Psoas muscle (tissue), 8 donors: ENCODE results near the gene AKAP9. TPM values are rescaled to one million over a fixed set of nuclear protein-coding genes. Genes with fewer than 3 reads are reported as not detected.

Source experiments
- ATAC-seq, 4 donors: fragments of 200-7000 bp; cut with Tn5 transposase; one replicate each; pipeline ENCODE4 v1.9.1; 2020; ENCODE audit warnings: moderate library complexity in 3 of 4, mild to moderate bottlenecking in 2 of 4
- DNase-seq, 2 donors: peaks; one replicate each; pipeline ENCODE4 v3.0.0-alpha.2; 2020
- H3K27ac ChIP-seq: fragments of 200-600 bp; one replicate; pipeline ENCODE4 v1.8.0; 2022
- H3K27me3 ChIP-seq, 3 donors: fragments of 200-600 bp in 1 of 3; one replicate each; pipeline versions ENCODE4 v1.6.1 to v1.8.0; 2013 to 2022; ENCODE audit warnings: low read length in 2 of 3, mild to moderate bottlenecking in 2 of 3, moderate library complexity in 1 of 3; ENCODE audit not compliant: insufficient read depth in 3 of 3
- H3K36me3 ChIP-seq, 2 donors: fragments of 200-600 bp in 1 of 2; one replicate each; pipeline versions ENCODE4 v1.6.1 to v1.8.0; 2013 to 2022; ENCODE audit warnings: low read depth in 1 of 2, mild to moderate bottlenecking in 1 of 2, moderate library complexity in 1 of 2; ENCODE audit not compliant: insufficient read depth in 1 of 2
- H3K4me1 ChIP-seq: fragments of 200-600 bp; one replicate; pipeline ENCODE4 v1.8.0; 2022
- H3K4me3 ChIP-seq: fragments of 200-600 bp; one replicate; pipeline ENCODE4 v1.8.0; 2022; ENCODE audit warnings: mild to moderate bottlenecking
- H3K9me3 ChIP-seq: fragments of 200-600 bp; one replicate; pipeline ENCODE4 v1.8.0; 2022
- CTCF ChIP-seq: fragments of 200-600 bp; IDR thresholded peaks from one replicate; pipeline ENCODE4 v1.8.0; 2022; ENCODE audit warnings: antibody characterized with exemption
- WGBS, 3 donors: extraction: QIAGEN DNeasy Blood & Tissue Kit; methylation state at CpG; one replicate each; pipeline versions ENCODE4 v1.1.6 to v1.1.7; 2013; 5-methylcytosine and 5-hydroxymethylcytosine counted together
- intact Hi-C, 2 donors: fragments of 100-400 bp; cut with DNase I; formaldehyde crosslinking; loops; one replicate each; pipeline versions ENCODE4 v1.11.0 to v1.14.2; 2022
- polyA plus RNA-seq, 3 donors: library from polyadenylated mRNA; stranded (reverse); fragments of 200-250 nt; gene quantifications; one replicate each; pipeline ENCODE4 v1.2.3, GENCODE V29; 2013
- total RNA-seq, 4 donors: library from RNA; stranded (reverse); fragmentation: NEBNext Ultra II Directional in 2 of 4; extraction: Animal tissue kit (Norgen Biotek cat#: 25700) in 2 of 4; gene quantifications; one replicate each; pipeline versions ENCODE4 v1.2.1 to v1.2.4, GENCODE V29; 2021 to 2023
- donor health status: healthy with polysubstance abuse.
- donor health status: DM: no; HTN: no; CAD: no; lungs with moderate emphysema.
- donor health status: Bipolar disorder and iron deficiency.
- donor health status: healthy.
- donor health status: DM: yes; HTN: yes; CAD: no.
- donor health status: DM: no; HTN: no; CAD: no.
- donor health status: DM: no; HTN: no; CAD: no.
- donor health status: DM: yes; HTN: yes; CAD: no.

AKAP9 gene
- total and polyA plus RNA-seq, 7 donors = 6.0 to 44.4 (median 24.6) TPM

- intact Hi-C loops = no loop called here
- 99 to 100% (median 100%) methylated on average over 1 of the region's 1 CpG for WGBS, 3 donors
- Histone ChIP-seq H3K9me3 (no peaks in the 10 kb centered on the region), H3K27me3 (no peaks in the 10 kb centered on the region), H3K4me1 (no peaks in the 10 kb centered on the region), H3K4me3 (no peak overlapping the region), H3K36me3 (peaks cover 0 to 48% of the 10 kb centered on the region in 2 donors), H3K27ac (no peak overlapping the region)
- TF ChIP-seq CTCF = no peak
- DNase-seq (no peak), ATAC-seq (no peak)
Observed at GRCh38 chr7:92035576-92035975, 94.9 kb downstream of the AKAP9 start.

- TF ChIP-seq CTCF = no peak
- no peaks in the 10 kb centered on the region for H3K27me3 ChIP-seq
- H3K36me3 ChIP-seq = peaks cover 0 to 38% of the 10 kb centered on the region in 2 donors
- H3K4me3 ChIP-seq = no peak overlapping the region
- intact Hi-C loops = no loop called here
- no peaks in the 10 kb centered on the region for H3K9me3 ChIP-seq
- peaks cover 25% of the 10 kb centered on the region for H3K4me1 ChIP-seq
- WGBS, 3 donors = 92 to 98% (median 97%) methylated on average over 1 of the region's 1 CpG
- no peak overlapping the region for H3K27ac ChIP-seq
- no peak for DNase-seq
- ATAC-seq = no peak
Observed at GRCh38 chr7:92039900-92040299, 99.2 kb downstream of the AKAP9 start.

GRCh38 chr7:92042056-92042737, 101.5 kb downstream of the AKAP9 start:
- DNase-seq (no peak), ATAC-seq (no peak)
- no peak overlapping the region for H3K4me3 ChIP-seq
- H3K27ac ChIP-seq = peak overlapping the region; percentile 84
- no peak for TF ChIP-seq CTCF
- 71 to 88% (median 75%) methylated on average over 4 of the region's 4 CpGs for WGBS, 3 donors
- no peaks in the 10 kb centered on the region for H3K9me3 ChIP-seq
- intact Hi-C loops = no loop called here
- H3K27me3 ChIP-seq = no peaks in the 10 kb centered on the region
- H3K36me3 ChIP-seq = peaks cover 0 to 60% of the 10 kb centered on the region in 2 donors
- peaks cover 28% of the 10 kb centered on the region for H3K4me1 ChIP-seq

DNA sequence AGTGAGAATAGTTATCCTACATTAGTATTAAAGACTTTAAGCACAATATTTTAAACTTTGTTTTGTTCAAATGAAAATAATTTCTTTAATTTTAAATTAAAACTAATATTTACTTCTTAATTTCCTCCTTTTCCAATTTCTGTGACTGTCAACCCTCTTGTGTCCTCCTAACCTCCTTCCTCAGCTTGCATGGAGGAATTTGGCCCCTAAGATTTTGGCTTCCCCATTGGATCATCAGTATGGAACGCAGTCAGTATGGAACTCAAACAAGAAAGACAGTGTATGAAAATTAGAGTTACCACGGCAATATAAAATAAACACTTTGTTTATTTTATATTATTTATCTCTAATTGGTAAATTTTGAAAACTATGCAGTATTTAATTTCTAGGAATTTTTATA, 102.4 kb downstream of the AKAP9 start:
- no peaks in the 10 kb centered on the region for H3K27me3 ChIP-seq
- H3K4me1 ChIP-seq = peaks cover 28% of the 10 kb centered on the region
- WGBS, 3 donors = 33 to 44% (median 43%) methylated on average over 2 of the region's 2 CpGs
- intact Hi-C loops = no loop called here
- TF ChIP-seq CTCF = no peak
- ATAC-seq (peak in 1 of 4 donors; percentile 47), DNase-seq (no peak)
- H3K36me3 ChIP-seq = peaks cover 0 to 66% of the 10 kb centered on the region in 2 donors
- H3K9me3 ChIP-seq = no peaks in the 10 kb centered on the region
- peak overlapping the region; percentile 47 for H3K4me3 ChIP-seq
- peak overlapping the region; percentile 84 for H3K27ac ChIP-seq

GRCh38 chr7:92043637-92044036, 103.0 kb downstream of the AKAP9 start:
- peak overlapping the region; percentile 47 for H3K4me3 ChIP-seq
- no peak for TF ChIP-seq CTCF
- peak; percentile 71 to 92 (median 86) for ATAC-seq
- H3K4me1 ChIP-seq = peaks cover 28% of the 10 kb centered on the region
- H3K36me3 ChIP-seq = peaks cover 0 to 66% of the 10 kb centered on the region in 2 donors
- H3K9me3 ChIP-seq = no peaks in the 10 kb centered on the region
- WGBS, 3 donors = 21 to 25% (median 21%) methylated on average over 2 of the region's 2 CpGs
- DNase-seq = no peak
- no peaks in the 10 kb centered on the region for H3K27me3 ChIP-seq
- intact Hi-C loops = no loop called here
- H3K27ac ChIP-seq = peak overlapping the region; percentile 84
